ENCODE results near the gene USH2A.

Gene USH2A

DNA sequence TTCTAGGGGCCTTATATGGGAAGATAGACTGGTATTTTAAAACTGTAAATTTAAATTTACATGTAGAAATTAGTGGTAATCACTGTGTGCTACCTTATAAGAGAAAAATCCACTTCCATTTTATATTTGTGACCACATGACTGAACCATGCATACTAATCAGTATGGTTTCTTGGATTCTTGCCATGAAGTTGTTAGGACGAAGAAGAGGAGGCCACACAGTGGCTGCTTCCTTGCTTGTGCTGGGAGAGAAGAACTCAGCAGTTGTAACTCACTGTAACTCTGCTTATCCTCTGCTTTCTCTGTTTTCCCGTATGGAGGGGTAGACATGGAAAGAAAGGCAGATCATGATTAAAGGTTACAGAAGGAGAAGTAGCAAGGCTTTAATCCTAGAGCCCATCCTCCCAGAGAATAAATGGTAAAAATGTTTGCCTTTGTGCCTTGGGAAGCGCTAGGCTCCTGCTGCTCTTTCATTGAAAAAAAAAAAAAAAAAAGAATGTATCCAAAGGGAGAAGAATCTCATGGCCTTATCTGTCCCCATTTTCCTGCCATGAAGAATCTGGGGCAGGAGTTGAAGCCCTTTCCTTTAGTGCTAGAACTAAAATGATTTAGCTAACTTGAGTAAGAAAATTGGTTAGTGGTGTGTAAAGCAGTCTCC lies 823.7 kb downstream of the USH2A start:
- no peak for DNase-seq (ENCODE audit: low read depth)

DNA sequence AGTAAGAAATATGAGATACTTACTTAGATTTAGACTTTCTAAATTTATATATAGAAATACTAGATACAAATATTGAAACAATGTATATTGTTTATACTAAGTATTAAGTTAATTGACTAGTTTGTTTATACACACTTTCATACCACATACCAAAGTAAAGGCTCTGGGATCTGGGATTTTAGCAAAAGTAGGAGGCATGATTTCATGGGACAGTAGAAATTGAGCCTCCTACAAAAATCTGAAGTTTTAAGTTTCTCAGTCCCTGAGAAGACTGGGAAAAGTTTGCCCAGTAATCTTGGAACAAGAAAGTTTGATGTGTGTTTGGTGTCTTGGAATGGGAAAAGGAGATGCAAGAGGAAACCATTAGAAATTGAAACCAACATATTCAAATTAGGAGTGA lies 825.3 kb downstream of the USH2A start:
- DNase-seq (ENCODE audit: low read depth) = no peak

DNA sequence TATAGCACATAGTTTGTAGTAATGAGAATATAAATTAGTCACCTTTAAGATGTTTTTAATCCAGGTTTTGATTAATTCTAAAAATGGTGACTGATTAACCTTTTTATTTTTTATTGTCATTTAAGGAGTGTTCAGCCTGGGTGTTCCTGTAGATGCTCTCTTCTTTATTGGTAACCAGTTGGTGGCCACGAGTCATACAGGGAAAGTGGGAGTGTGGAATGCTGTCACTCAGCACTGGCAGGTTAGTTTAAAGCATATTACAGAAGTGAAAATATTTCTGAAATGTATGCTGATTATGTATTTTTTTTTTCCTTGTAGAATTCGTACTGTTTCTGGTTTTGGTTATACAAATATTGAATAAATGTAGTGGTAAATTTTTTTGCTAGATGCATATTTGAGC lies 828.0 kb downstream of the USH2A start:
- DNase-seq (ENCODE audit: low read depth) = no peak

- no peak for DNase-seq (ENCODE audit: low read depth)
Measured at GRCh38 chr1:215594640-215595039, 828.6 kb downstream of the USH2A start.

- no peak for DNase-seq (ENCODE audit: low read depth)
Measured at GRCh38 chr1:215590779-215591491, 832.3 kb downstream of the USH2A start.

DNA sequence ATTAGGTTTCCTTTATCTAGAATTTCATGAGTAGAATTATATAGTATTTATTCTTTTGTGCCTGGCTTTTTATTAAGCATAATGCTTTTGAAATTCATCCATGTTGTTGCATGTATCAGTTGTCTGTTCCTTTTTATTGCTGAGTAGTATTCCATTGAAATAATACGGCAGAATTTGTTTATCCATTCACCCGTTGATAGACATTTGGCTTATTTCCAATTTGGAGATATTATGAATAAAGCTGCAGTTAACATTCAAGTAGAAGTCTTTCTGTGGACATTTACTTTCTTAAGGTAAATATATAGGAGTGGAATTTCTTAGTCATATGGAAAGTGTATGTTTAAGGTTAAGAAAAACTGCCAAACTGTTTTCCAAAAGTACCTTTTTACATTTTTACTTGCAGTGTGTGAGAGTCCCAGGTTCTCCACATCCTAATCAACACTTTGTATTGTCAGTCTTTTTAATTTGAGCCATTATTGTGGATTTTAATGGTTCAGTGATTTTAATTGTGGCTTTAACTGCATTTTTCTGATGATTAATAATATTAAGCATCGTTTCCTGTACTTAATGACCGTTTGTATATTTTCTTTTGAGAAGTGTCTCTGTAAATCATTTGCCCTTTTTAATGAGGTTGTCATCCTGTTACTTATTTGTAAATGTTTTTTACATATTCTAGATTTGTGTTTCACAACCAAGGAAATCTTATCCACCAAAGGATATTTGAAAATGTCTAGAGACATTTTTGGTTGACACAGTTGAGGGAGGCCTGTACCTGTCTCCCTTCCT lies 833.4 kb downstream of the USH2A start:
- no peak for DNase-seq (ENCODE audit: low read depth)

DNA sequence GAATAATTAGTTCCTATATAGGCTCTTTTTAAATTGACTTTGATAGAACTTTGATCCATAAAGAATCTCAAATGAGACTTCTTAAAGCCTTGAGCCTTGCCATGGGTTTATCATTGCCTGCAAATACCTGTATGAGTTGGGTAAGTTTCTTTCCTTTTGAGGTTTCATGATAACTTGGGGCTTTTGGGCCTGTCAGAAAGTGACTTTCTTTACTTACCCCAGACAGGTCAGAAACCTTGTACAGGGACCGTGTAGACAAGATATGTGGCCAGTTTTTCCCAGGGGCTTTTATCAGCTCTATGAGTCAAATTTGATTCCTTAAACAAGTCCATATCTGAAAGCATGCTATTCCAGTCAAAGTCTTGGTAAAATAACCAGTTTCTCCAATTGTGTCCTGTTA lies 838.9 kb downstream of the USH2A start:
- no peak for DNase-seq (ENCODE audit: low read depth)

- no peak for DNase-seq (ENCODE audit: low read depth)
Measured at GRCh38 chr1:215583185-215583749, 840.0 kb downstream of the USH2A start.

DNA sequence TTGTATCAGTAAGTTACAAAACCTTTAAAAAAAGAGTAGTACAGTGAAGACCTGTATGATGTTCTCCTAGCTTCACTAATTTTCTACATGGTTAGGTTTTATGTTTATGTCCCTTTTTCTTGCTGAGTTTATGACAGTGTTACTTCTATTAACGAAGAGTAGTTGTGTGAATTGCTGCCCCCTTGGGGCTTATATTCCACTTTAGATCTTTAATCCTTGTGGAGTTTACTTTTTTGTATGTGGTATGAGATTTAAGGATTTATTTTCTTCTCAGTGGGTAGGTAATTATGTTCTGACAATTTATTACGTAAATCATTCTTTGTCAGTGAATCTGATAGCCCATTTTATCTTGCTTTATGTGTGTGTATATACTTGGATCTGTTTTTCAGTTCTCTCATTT lies 841.4 kb downstream of the USH2A start:
- no peak for DNase-seq (ENCODE audit: low read depth)
